GM12878 (cell line): Measurements from ENCODE around the gene VPS18. TPM values are rescaled to one million over a fixed set of nuclear protein-coding genes. Genes with fewer than 3 reads are reported as not detected.

ENCODE experiments used
- CHD1 ChIP-seq: IDR thresholded peaks from 2 replicates; pipeline ENCODE4 v1.6.1; 2012; ENCODE audit warnings: low read depth, low read length, improper control_type of control experiment
- CHD2 ChIP-seq: IDR thresholded peaks from 2 replicates; pipeline ENCODE4 v1.6.1; 2011; ENCODE audit warnings: low read depth, low read length, improper control_type of control experiment, borderline replicate concordance
- ETV6 ChIP-seq, 2 experiments: fragments of 450-650 bp in 1 of 2; IDR thresholded peaks in 1 of 2; conservative IDR thresholded peaks in 1 of 2; 2 replicates each; pipeline ENCODE4 v1.6.1; 2014; ENCODE audit warnings: antibody characterized with exemption in 1 of 2, borderline replicate concordance in 1 of 2, low read depth in 1 of 2, mild to moderate bottlenecking in 1 of 2, moderate library complexity in 1 of 2
- IKZF1 ChIP-seq: fragments of 450-650 bp; conservative IDR thresholded peaks from 2 replicates; pipeline ENCODE4 v1.6.1; 2017; ENCODE audit warnings: antibody characterized with exemption, mild to moderate bottlenecking
- KLF5 ChIP-seq: fragments of 450-650 bp; IDR thresholded peaks from 2 replicates; pipeline ENCODE4 v1.6.1; 2014; ENCODE audit warnings: mild to moderate bottlenecking; ENCODE audit not compliant: partially characterized antibody
- MAX ChIP-seq: IDR thresholded peaks from 2 replicates; pipeline ENCODE4 v1.6.1; 2012; ENCODE audit warnings: low read depth, low read length, improper control_type of control experiment
- MXI1 ChIP-seq: fragments of 150-350 bp; IDR thresholded peaks from 2 replicates; pipeline ENCODE4 v1.6.1; 2011; ENCODE audit warnings: low read depth, mild to moderate bottlenecking, inconsistent platforms, low read length, improper control_type of control experiment
- NBN ChIP-seq: fragments of 450-650 bp; IDR thresholded peaks from 2 replicates; pipeline ENCODE4 v1.6.1; 2016
- NFIC ChIP-seq: IDR thresholded peaks from 2 replicates; pipeline ENCODE4 v1.6.1; 2012; ENCODE audit warnings: low read depth, mild to moderate bottlenecking, inconsistent platforms, low read length, moderate library complexity
- NFXL1 ChIP-seq: fragments of 450-650 bp; IDR thresholded peaks from 2 replicates; pipeline ENCODE4 v1.6.1; 2017; ENCODE audit warnings: antibody characterized with exemption, mild to moderate bottlenecking, borderline replicate concordance
- NR2C2 ChIP-seq: IDR thresholded peaks from 2 replicates; pipeline ENCODE4 v1.6.1; 2011; ENCODE audit warnings: borderline replicate concordance, low read depth; ENCODE audit not compliant: control insufficient read depth, insufficient read length
- NRF1 ChIP-seq: conservative IDR thresholded peaks from 2 replicates; pipeline ENCODE4 v1.6.1; 2011; ENCODE audit warnings: mild to moderate bottlenecking, low read depth, low read length, improper control_type of control experiment
- RAD51 ChIP-seq: fragments of 450-650 bp; IDR thresholded peaks from 2 replicates; pipeline ENCODE4 v1.6.1; 2016; ENCODE audit warnings: moderate library complexity, mild to moderate bottlenecking, inconsistent platforms
- SP1 ChIP-seq: IDR thresholded peaks from one replicate; pipeline ENCODE4 v1.6.1; 2011; ENCODE audit warnings: low read depth, low read length
- SRF ChIP-seq, 2 experiments: IDR thresholded peaks; 2 replicates each; pipeline ENCODE4 v1.6.1; 2011; ENCODE audit warnings: low read depth in 2 of 2, low read length in 2 of 2, mild to moderate bottlenecking in 1 of 2, moderate library complexity in 1 of 2
- STAT1 ChIP-seq: fragments of 450-650 bp; conservative IDR thresholded peaks from 2 replicates; pipeline ENCODE4 v1.6.1; 2014; ENCODE audit warnings: antibody characterized with exemption, mild to moderate bottlenecking
- polyA plus RNA-seq, 11 experiments: library from polyadenylated mRNA; depleted of rRNA in 4 of 11; unstranded in 6 of 11; stranded (reverse) in 5 of 11; fragments of >200 nt; fragmentation: Nextera tagmentation in 4 of 11; fragmentation: Illumina TruSeq in 1 of 11; extraction: Ambion mirVana in 4 of 11; extraction: Trizol in 1 of 11; gene quantifications; 1 replicate in 1 of 11; 2 replicates in 10 of 11; pipeline versions ENCODE4 v1.2.1 to v1.2.3, GENCODE V29; 2011 to 2016; ENCODE audit warnings: inconsistent platforms in 2 of 11, missing spikeins in 2 of 11, low read depth in 1 of 11
- total RNA-seq, 4 experiments: library from RNA; depleted of rRNA in 3 of 4; stranded (reverse); fragments of >200 nt in 3 of 4; fragmentation: Illumina TruSeq in 1 of 4; extraction: Trizol in 1 of 4; gene quantifications; 2 replicates each; pipeline versions ENCODE4 v1.2.1 to v1.2.3, GENCODE V29; 2013 to 2021
- TF ChIP-seq, protein P1 (sequence below): IDR thresholded peaks from 2 replicates; pipeline ENCODE4 v1.6.1; 2012; ENCODE audit warnings: improper control_type of control experiment, low read depth, low read length; ENCODE audit not compliant: insufficient replicate concordance
- TF ChIP-seq, protein P2 (sequence below): fragments of 450-650 bp; IDR thresholded peaks from 2 replicates; pipeline ENCODE4 v1.6.1; 2016; ENCODE audit warnings: mild to moderate bottlenecking, moderate library complexity, borderline replicate concordance

VPS18 gene
- total and polyA plus RNA-seq, 10 of the 15 experiments (the other 5 are each of a cell fraction or from before 2014, with no cell fraction given), result 0.71 to 20.4 (median 10.6) TPM

- TF ChIP-seq, protein P1, sequence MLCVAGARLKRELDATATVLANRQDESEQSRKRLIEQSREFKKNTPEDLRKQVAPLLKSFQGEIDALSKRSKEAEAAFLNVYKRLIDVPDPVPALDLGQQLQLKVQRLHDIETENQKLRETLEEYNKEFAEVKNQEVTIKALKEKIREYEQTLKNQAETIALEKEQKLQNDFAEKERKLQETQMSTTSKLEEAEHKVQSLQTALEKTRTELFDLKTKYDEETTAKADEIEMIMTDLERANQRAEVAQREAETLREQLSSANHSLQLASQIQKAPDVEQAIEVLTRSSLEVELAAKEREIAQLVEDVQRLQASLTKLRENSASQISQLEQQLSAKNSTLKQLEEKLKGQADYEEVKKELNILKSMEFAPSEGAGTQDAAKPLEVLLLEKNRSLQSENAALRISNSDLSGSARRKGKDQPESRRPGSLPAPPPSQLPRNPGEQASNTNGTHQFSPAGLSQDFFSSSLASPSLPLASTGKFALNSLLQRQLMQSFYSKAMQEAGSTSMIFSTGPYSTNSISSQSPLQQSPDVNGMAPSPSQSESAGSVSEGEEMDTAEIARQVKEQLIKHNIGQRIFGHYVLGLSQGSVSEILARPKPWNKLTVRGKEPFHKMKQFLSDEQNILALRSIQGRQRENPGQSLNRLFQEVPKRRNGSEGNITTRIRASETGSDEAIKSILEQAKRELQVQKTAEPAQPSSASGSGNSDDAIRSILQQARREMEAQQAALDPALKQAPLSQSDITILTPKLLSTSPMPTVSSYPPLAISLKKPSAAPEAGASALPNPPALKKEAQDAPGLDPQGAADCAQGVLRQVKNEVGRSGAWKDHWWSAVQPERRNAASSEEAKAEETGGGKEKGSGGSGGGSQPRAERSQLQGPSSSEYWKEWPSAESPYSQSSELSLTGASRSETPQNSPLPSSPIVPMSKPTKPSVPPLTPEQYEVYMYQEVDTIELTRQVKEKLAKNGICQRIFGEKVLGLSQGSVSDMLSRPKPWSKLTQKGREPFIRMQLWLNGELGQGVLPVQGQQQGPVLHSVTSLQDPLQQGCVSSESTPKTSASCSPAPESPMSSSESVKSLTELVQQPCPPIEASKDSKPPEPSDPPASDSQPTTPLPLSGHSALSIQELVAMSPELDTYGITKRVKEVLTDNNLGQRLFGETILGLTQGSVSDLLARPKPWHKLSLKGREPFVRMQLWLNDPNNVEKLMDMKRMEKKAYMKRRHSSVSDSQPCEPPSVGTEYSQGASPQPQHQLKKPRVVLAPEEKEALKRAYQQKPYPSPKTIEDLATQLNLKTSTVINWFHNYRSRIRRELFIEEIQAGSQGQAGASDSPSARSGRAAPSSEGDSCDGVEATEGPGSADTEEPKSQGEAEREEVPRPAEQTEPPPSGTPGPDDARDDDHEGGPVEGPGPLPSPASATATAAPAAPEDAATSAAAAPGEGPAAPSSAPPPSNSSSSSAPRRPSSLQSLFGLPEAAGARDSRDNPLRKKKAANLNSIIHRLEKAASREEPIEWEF, result no peak
- TF ChIP-seq IKZF1 (peak; percentile 98), MAX (0 out of 2 replicates have a peak, but pooled peaks have one; percentile 14), STAT1 (0 out of 2 replicates have a peak, but pooled peaks have one; percentile 10), MXI1 (no peak), CHD1 (0 out of 2 replicates have a peak, but pooled peaks have one; percentile 45), ETV6 (conservative IDR thresholded peaks at IDR 0.05 in 1 of 2, IDR thresholded peaks at IDR 0.05 in 1 of 2; ENCODE audit: borderline replicate concordance in 1 of 2, low read depth in 1 of 2) (peak in 1 of 2 experiments; percentile 62; a peak in 1 of 4 replicates), NFXL1 (no peak), CHD2 (no peak), KLF5 (no peak), SP1 (no peak), NFIC (no peak), NR2C2 (no peak), SRF (IDR thresholded peaks at IDR 0.05; ENCODE audit: low read depth in 2 of 2, low read length in 2 of 2) (no peak), RAD51 (no peak), NRF1 (no peak), NBN (0 out of 2 replicates have a peak, but pooled peaks have one; percentile 20)
- TF ChIP-seq, protein P2, sequence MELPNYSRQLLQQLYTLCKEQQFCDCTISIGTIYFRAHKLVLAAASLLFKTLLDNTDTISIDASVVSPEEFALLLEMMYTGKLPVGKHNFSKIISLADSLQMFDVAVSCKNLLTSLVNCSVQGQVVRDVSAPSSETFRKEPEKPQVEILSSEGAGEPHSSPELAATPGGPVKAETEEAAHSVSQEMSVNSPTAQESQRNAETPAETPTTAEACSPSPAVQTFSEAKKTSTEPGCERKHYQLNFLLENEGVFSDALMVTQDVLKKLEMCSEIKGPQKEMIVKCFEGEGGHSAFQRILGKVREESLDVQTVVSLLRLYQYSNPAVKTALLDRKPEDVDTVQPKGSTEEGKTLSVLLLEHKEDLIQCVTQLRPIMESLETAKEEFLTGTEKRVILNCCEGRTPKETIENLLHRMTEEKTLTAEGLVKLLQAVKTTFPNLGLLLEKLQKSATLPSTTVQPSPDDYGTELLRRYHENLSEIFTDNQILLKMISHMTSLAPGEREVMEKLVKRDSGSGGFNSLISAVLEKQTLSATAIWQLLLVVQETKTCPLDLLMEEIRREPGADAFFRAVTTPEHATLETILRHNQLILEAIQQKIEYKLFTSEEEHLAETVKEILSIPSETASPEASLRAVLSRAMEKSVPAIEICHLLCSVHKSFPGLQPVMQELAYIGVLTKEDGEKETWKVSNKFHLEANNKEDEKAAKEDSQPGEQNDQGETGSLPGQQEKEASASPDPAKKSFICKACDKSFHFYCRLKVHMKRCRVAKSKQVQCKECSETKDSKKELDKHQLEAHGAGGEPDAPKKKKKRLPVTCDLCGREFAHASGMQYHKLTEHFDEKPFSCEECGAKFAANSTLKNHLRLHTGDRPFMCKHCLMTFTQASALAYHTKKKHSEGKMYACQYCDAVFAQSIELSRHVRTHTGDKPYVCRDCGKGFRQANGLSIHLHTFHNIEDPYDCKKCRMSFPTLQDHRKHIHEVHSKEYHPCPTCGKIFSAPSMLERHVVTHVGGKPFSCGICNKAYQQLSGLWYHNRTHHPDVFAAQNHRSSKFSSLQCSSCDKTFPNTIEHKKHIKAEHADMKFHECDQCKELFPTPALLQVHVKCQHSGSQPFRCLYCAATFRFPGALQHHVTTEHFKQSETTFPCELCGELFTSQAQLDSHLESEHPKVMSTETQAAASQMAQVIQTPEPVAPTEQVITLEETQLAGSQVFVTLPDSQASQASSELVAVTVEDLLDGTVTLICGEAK, result no peak
These were observed 47.5 kb downstream of the VPS18 start (continued) for GRCh38 chr15:40941528-40942336.
